Central memory CD8-positive, alpha-beta T cell (primary cell): ENCODE data around the gene NDRG3.
A peak's percentile ranks its signal among the peaks of the same experiment; 100 is the strongest.
"Not testable (repeated sequence)": the region's sequence is repeated elsewhere in the genome, so short reads cannot be mapped to it uniquely, and the experiment has no call there.

ENCODE experiments used
- ATAC-seq: fragments of 150-1000 bp; cut with Tn5 transposase; replicated peaks from 2 replicates; pipeline ENCODE4 v1.10.0; 2022; ENCODE audit warnings: mild to moderate bottlenecking, moderate FRiP score, moderate number of reproducible peaks; ENCODE audit not compliant: poor library complexity, severe bottlenecking; ENCODE audit errors: extremely low read depth
- DNase-seq, 2 donors: peaks; one replicate each; pipeline ENCODE4 v3.0.0; 2021; ENCODE audit warnings: low spot score in 2 of 2
- H3K27ac Mint-ChIP-seq: one replicate; pipeline ENCODE4 v1.8.0; 2022; ENCODE audit warnings: low read depth, mild to moderate bottlenecking, moderate library complexity, mixed read lengths
- H3K27me3 Mint-ChIP-seq: one replicate; pipeline ENCODE4 v1.8.0; 2022; ENCODE audit warnings: mixed read lengths
- H3K36me3 Mint-ChIP-seq: one replicate; pipeline ENCODE4 v1.8.0; 2022; ENCODE audit warnings: mild to moderate bottlenecking, moderate library complexity, mixed read lengths; ENCODE audit not compliant: insufficient read depth
- H3K4me1 Mint-ChIP-seq: one replicate; pipeline ENCODE4 v1.8.0; 2022; ENCODE audit warnings: mixed read lengths
- H3K4me3 Mint-ChIP-seq: one replicate; pipeline ENCODE4 v1.8.0; 2022; ENCODE audit warnings: mild to moderate bottlenecking, moderate library complexity, mixed read lengths
- H3K9me3 Mint-ChIP-seq: one replicate; pipeline ENCODE4 v1.8.0; 2022; ENCODE audit warnings: mixed read lengths

Gene NDRG3

GRCh38 chr20:36631646-36632045 lies 114.2 kb downstream of the NDRG3 start:
- ATAC-seq (no peak), DNase-seq (no peak)
- no peak overlapping the region for H3K4me3 Mint-ChIP-seq
- H3K9me3 Mint-ChIP-seq: no peaks in the 10 kb centered on the region
- peaks cover 51% of the 10 kb centered on the region for H3K36me3 Mint-ChIP-seq
- H3K27me3 Mint-ChIP-seq: no peaks in the 10 kb centered on the region
- peak overlapping the region; percentile 89 for H3K27ac Mint-ChIP-seq
- H3K4me1 Mint-ChIP-seq: peaks cover 53% of the 10 kb centered on the region

- Mint-ChIP-seq H3K4me3 (peak overlapping the region; percentile 74), H3K4me1 (peaks cover 52% of the 10 kb centered on the region), H3K9me3 (no peaks in the 10 kb centered on the region), H3K27ac (peak overlapping the region; percentile 90), H3K27me3 (no peaks in the 10 kb centered on the region), H3K36me3 (peaks cover 52% of the 10 kb centered on the region)
- ATAC-seq (peak; percentile 71), DNase-seq (peak in 1 of 2 donors; percentile 52)
These were observed 115.9 kb downstream of the NDRG3 start for GRCh38 chr20:36629719-36630681.

- Mint-ChIP-seq H3K9me3 (no peaks in the 10 kb centered on the region), H3K27me3 (no peaks in the 10 kb centered on the region), H3K4me3 (peak overlapping the region; percentile 20), H3K4me1 (peaks cover 57% of the 10 kb centered on the region), H3K36me3 (peaks cover 58% of the 10 kb centered on the region), H3K27ac (peak overlapping the region; percentile 90)
- ATAC-seq: peak; percentile 88
- DNase-seq: peak in 1 of 2 donors; percentile 73
These were observed 117.8 kb downstream of the NDRG3 start for GRCh38 chr20:36628076-36628475.

GRCh38 chr20:36624944-36625324 lies 121.0 kb downstream of the NDRG3 start:
- peaks cover 55% of the 10 kb centered on the region for H3K36me3 Mint-ChIP-seq

GRCh38 chr20:36624068-36624943 lies 121.6 kb downstream of the NDRG3 start:
- Mint-ChIP-seq H3K4me1 (peaks cover 46% of the 10 kb centered on the region), H3K36me3 (peaks cover 52% of the 10 kb centered on the region), H3K27ac (peak overlapping the region; percentile 64), H3K4me3 (no peak overlapping the region), H3K27me3 (no peaks in the 10 kb centered on the region), H3K9me3 (no peaks in the 10 kb centered on the region)
- DNase-seq (no peak), ATAC-seq (no peak)

More at GRCh38 chr20:36624944-36625324, 121.0 kb downstream of the NDRG3 start:
- H3K9me3 Mint-ChIP-seq: no peaks in the 10 kb centered on the region
- H3K4me3 Mint-ChIP-seq: no peak overlapping the region
- peaks cover 51% of the 10 kb centered on the region for H3K4me1 Mint-ChIP-seq
- ATAC-seq (no peak), DNase-seq (no peak)
- H3K27ac Mint-ChIP-seq: peak overlapping the region; percentile 64
- no peaks in the 10 kb centered on the region for H3K27me3 Mint-ChIP-seq

GRCh38 chr20:36623444-36623843 lies 122.4 kb downstream of the NDRG3 start:
- Mint-ChIP-seq H3K9me3 (no peaks in the 10 kb centered on the region), H3K27ac (peak overlapping the region; percentile 64), H3K36me3 (peaks cover 57% of the 10 kb centered on the region), H3K4me1 (peaks cover 39% of the 10 kb centered on the region), H3K4me3 (no peak overlapping the region), H3K27me3 (no peaks in the 10 kb centered on the region)
- no peak for ATAC-seq
- no peak for DNase-seq

- no peak for ATAC-seq
- H3K27me3 Mint-ChIP-seq: no peaks in the 10 kb centered on the region
- peak overlapping the region; percentile 17 for H3K27ac Mint-ChIP-seq
- peaks cover 25% of the 10 kb centered on the region for H3K4me1 Mint-ChIP-seq
- H3K36me3 Mint-ChIP-seq: peaks cover 36% of the 10 kb centered on the region
- no peak for DNase-seq
- H3K4me3 Mint-ChIP-seq: no peak overlapping the region
- H3K9me3 Mint-ChIP-seq: no peaks in the 10 kb centered on the region
These were observed 125.0 kb downstream of the NDRG3 start for GRCh38 chr20:36620917-36621316.

GRCh38 chr20:36614781-36615557 lies 130.9 kb downstream of the NDRG3 start:
- H3K4me1 Mint-ChIP-seq: peaks cover 21% of the 10 kb centered on the region
- no peak overlapping the region for H3K4me3 Mint-ChIP-seq
- no peaks in the 10 kb centered on the region for H3K9me3 Mint-ChIP-seq
- peak overlapping the region; percentile 89 for H3K27ac Mint-ChIP-seq
- no peak for DNase-seq
- H3K27me3 Mint-ChIP-seq: no peaks in the 10 kb centered on the region
- no peak for ATAC-seq
- H3K36me3 Mint-ChIP-seq: peaks cover 48% of the 10 kb centered on the region

- DNase-seq (no peak), ATAC-seq (no peak)
- Mint-ChIP-seq H3K9me3 (no peaks in the 10 kb centered on the region), H3K36me3 (peaks cover 55% of the 10 kb centered on the region), H3K4me1 (peaks cover 28% of the 10 kb centered on the region), H3K4me3 (no peak overlapping the region), H3K27ac (peak overlapping the region; percentile 61), H3K27me3 (no peaks in the 10 kb centered on the region)
These were observed 131.9 kb downstream of the NDRG3 start for GRCh38 chr20:36613974-36614373.

GRCh38 chr20:36611625-36612024 lies 134.3 kb downstream of the NDRG3 start:
- H3K36me3 Mint-ChIP-seq: peaks cover 69% of the 10 kb centered on the region
- H3K4me1 Mint-ChIP-seq: peaks cover 39% of the 10 kb centered on the region
- H3K9me3 Mint-ChIP-seq: no peaks in the 10 kb centered on the region
- H3K4me3 Mint-ChIP-seq: no peak overlapping the region
- ATAC-seq (no peak), DNase-seq (no peak)
- H3K27ac Mint-ChIP-seq: no peak overlapping the region
- H3K27me3 Mint-ChIP-seq: no peaks in the 10 kb centered on the region

GRCh38 chr20:36608388-36608728 lies 137.5 kb downstream of the NDRG3 start:
- ATAC-seq, H3K9me3 Mint-ChIP-seq, H3K4me3 Mint-ChIP-seq, DNase-seq, H3K27me3 Mint-ChIP-seq: not testable (repeated sequence)
- Mint-ChIP-seq H3K4me1 (peaks cover 50% of the 10 kb centered on the region), H3K27ac (peak overlapping the region; percentile 51), H3K36me3 (peaks cover 70% of the 10 kb centered on the region)
